Measurements from ENCODE around the gene BIRC6. TPM values are rescaled to one million over a fixed set of nuclear protein-coding genes. Genes with fewer than 3 reads are reported as not detected.

The BIRC6 gene
- total RNA-seq, 1 experiment from 2014 or later, result 63.1 TPM

DNA sequence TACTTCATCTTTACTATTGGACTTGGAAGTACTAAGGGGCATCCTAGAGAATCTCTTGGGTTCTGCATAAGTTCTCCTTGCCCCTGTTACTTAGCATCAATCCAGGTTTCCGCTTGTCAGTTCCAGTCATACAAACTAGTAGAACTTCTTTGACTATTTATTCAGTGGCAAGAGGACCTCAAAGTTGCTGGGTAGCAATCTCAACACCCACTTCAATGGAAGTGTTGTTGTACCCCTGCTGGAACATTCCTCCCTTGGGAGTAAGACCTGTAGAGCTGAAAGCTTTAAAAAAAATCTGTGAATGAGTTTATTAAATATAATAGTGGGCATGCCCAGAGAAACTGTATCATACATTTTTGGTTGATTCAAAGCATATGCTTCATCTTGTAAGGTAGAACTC lies 27.0 kb downstream of the BIRC6 start (continued):
- no peak for TF ChIP-seq TP53 (CRISPR knock-in tag; IDR thresholded peaks at IDR 0.05)
- TF ChIP-seq, protein P1, sequence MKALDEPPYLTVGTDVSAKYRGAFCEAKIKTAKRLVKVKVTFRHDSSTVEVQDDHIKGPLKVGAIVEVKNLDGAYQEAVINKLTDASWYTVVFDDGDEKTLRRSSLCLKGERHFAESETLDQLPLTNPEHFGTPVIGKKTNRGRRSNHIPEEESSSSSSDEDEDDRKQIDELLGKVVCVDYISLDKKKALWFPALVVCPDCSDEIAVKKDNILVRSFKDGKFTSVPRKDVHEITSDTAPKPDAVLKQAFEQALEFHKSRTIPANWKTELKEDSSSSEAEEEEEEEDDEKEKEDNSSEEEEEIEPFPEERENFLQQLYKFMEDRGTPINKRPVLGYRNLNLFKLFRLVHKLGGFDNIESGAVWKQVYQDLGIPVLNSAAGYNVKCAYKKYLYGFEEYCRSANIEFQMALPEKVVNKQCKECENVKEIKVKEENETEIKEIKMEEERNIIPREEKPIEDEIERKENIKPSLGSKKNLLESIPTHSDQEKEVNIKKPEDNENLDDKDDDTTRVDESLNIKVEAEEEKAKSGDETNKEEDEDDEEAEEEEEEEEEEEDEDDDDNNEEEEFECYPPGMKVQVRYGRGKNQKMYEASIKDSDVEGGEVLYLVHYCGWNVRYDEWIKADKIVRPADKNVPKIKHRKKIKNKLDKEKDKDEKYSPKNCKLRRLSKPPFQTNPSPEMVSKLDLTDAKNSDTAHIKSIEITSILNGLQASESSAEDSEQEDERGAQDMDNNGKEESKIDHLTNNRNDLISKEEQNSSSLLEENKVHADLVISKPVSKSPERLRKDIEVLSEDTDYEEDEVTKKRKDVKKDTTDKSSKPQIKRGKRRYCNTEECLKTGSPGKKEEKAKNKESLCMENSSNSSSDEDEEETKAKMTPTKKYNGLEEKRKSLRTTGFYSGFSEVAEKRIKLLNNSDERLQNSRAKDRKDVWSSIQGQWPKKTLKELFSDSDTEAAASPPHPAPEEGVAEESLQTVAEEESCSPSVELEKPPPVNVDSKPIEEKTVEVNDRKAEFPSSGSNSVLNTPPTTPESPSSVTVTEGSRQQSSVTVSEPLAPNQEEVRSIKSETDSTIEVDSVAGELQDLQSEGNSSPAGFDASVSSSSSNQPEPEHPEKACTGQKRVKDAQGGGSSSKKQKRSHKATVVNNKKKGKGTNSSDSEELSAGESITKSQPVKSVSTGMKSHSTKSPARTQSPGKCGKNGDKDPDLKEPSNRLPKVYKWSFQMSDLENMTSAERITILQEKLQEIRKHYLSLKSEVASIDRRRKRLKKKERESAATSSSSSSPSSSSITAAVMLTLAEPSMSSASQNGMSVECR (CRISPR knock-in tag; IDR thresholded peaks at IDR 0.05; ENCODE audit: borderline replicate concordance), result no peak

DNA sequence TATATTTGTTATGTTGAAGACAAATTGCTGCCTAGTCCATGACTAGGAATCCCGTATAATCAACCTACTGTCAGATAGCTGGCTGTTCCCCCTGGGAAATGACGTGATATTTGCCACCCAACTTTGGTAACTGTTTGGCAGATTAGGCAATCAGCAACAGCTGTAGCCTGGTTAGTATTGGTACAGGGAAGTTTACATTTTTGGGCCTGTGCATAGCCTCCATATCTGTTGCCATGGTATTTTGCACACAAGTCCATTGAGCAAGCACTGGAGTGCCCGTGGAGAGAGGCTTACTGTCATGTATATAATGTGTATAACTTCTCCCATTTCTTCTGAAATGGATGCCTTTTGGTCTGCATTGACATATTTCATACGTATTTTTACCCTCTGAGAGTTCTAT lies 27.7 kb downstream of the BIRC6 start:
- Mint-ChIP-seq H3K36me3 (peaks cover 30% of the 10 kb centered on the region), H3K27ac (no peak overlapping the region), H3K9me3 (no peaks in the 10 kb centered on the region), H3K27me3 (ENCODE audit: low read depth) (no peaks in the 10 kb centered on the region), H3K4me3 (no peak overlapping the region), H3K4me1 (no peaks in the 10 kb centered on the region)
- ChIA-PET POLR2A (no interaction called here), CTCF (interaction anchor here (0.5 kb wide), 1 partner anchor 129 kb away, joined by 3 read pairs; no protein-coding TSS in a partner anchor)
- ATAC-seq (no peak), DNase-seq (ENCODE audit: low spot score) (no peak)
- TF ChIP-seq, protein P2, sequence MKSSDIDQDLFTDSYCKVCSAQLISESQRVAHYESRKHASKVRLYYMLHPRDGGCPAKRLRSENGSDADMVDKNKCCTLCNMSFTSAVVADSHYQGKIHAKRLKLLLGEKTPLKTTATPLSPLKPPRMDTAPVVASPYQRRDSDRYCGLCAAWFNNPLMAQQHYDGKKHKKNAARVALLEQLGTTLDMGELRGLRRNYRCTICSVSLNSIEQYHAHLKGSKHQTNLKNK (CRISPR knock-in tag; IDR thresholded peaks at IDR 0.05), result no peak
- TF ChIP-seq GRHL2 (CRISPR knock-in tag; IDR thresholded peaks at IDR 0.05; ENCODE audit: insufficient replicate concordance, severe bottlenecking) (no peak), KAT7 (CRISPR knock-in tag; IDR thresholded peaks at IDR 0.05; ENCODE audit: borderline replicate concordance) (no peak), JUN (CRISPR knock-in tag; IDR thresholded peaks at IDR 0.05) (no peak), ZNF396 (CRISPR knock-in tag; IDR thresholded peaks at IDR 0.05; ENCODE audit: borderline replicate concordance) (no peak), NR1H2 (CRISPR knock-in tag; IDR thresholded peaks at IDR 0.05) (no peak), NFE2L1 (CRISPR knock-in tag; IDR thresholded peaks at IDR 0.05) (no peak), ZNF138 (CRISPR knock-in tag; conservative IDR thresholded peaks at IDR 0.05) (no peak), TEAD4 (CRISPR knock-in tag; IDR thresholded peaks at IDR 0.05) (no peak), IRF2 (CRISPR knock-in tag; IDR thresholded peaks at IDR 0.05; ENCODE audit: borderline replicate concordance, low read depth) (no peak), SMAD4 (CRISPR knock-in tag; IDR thresholded peaks at IDR 0.05) (no peak)
- TF ChIP-seq, protein P3, sequence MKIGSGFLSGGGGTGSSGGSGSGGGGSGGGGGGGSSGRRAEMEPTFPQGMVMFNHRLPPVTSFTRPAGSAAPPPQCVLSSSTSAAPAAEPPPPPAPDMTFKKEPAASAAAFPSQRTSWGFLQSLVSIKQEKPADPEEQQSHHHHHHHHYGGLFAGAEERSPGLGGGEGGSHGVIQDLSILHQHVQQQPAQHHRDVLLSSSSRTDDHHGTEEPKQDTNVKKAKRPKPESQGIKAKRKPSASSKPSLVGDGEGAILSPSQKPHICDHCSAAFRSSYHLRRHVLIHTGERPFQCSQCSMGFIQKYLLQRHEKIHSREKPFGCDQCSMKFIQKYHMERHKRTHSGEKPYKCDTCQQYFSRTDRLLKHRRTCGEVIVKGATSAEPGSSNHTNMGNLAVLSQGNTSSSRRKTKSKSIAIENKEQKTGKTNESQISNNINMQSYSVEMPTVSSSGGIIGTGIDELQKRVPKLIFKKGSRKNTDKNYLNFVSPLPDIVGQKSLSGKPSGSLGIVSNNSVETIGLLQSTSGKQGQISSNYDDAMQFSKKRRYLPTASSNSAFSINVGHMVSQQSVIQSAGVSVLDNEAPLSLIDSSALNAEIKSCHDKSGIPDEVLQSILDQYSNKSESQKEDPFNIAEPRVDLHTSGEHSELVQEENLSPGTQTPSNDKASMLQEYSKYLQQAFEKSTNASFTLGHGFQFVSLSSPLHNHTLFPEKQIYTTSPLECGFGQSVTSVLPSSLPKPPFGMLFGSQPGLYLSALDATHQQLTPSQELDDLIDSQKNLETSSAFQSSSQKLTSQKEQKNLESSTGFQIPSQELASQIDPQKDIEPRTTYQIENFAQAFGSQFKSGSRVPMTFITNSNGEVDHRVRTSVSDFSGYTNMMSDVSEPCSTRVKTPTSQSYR (CRISPR knock-in tag; IDR thresholded peaks at IDR 0.05), result no peak

DNA sequence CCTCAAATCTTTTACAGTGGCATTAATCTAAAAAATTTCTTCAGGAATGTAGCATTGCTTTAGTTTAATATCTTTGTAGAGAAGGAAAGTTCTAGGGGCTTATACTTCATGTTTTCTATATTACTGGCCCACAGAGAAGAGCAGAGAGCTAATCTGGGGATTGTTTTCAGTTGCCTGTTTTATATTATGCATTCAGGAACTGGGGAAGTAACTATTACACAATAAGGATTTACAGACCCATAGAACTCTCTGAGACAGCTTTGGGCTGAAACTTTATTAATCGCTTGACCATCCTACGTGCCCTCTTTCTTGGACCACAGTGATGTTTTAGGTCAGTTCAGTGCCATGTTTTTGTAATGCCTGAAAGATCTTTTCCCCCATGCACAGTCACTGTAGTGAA lies 29.9 kb downstream of the BIRC6 start:
- CTCF ChIA-PET, result no interaction called here
- Mint-ChIP-seq H3K4me3 (no peak overlapping the region), H3K36me3 (peaks cover 29% of the 10 kb centered on the region), H3K27ac (no peak overlapping the region), H3K27me3 (ENCODE audit: low read depth) (no peaks in the 10 kb centered on the region), H3K9me3 (no peaks in the 10 kb centered on the region), H3K4me1 (no peaks in the 10 kb centered on the region)
- no peak for ATAC-seq
- TF ChIP-seq SP1 (CRISPR knock-in tag; conservative IDR thresholded peaks at IDR 0.05) (no peak), ZNF263 (CRISPR knock-in tag; IDR thresholded peaks at IDR 0.05; ENCODE audit: low read depth) (no peak), ZBTB21 (CRISPR knock-in tag; IDR thresholded peaks at IDR 0.05; ENCODE audit: borderline replicate concordance) (no peak), NFATC4 (CRISPR knock-in tag; IDR thresholded peaks at IDR 0.05) (no peak)
- TF ChIP-seq, protein P4, sequence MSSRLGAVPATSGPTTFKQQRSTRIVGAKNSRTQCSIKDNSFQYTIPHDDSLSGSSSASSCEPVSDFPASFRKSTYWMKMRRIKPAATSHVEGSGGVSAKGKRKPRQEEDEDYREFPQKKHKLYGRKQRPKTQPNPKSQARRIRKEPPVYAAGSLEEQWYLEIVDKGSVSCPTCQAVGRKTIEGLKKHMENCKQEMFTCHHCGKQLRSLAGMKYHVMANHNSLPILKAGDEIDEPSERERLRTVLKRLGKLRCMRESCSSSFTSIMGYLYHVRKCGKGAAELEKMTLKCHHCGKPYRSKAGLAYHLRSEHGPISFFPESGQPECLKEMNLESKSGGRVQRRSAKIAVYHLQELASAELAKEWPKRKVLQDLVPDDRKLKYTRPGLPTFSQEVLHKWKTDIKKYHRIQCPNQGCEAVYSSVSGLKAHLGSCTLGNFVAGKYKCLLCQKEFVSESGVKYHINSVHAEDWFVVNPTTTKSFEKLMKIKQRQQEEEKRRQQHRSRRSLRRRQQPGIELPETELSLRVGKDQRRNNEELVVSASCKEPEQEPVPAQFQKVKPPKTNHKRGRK (CRISPR knock-in tag; IDR thresholded peaks at IDR 0.05; ENCODE audit: borderline replicate concordance), result no peak
- POLR2A ChIA-PET, result no interaction called here
- DNase-seq (ENCODE audit: low spot score), result no peak
